WTC11 (cell line): ENCODE measurements around the gene SPAAR. TPM values are rescaled to one million over a fixed set of nuclear protein-coding genes. Genes with fewer than 3 reads are reported as not detected.

Experiments
- ATAC-seq: fragments of 200-7000 bp; cut with Tn5 transposase; 2 replicates; pipeline ENCODE4 v1.10.0; 2021; ENCODE audit warnings: mild to moderate bottlenecking, moderate library complexity
- CTCF ChIA-PET: fragments of 300-600 bp; sonication (Branson Sonifier 250); formaldehyde crosslinking; loops from one replicate; lab custom pipeline; 2021; ENCODE audit warnings: antibody characterized with exemption; lab: Charles Lee
- POLR2A ChIA-PET: fragments of 350-600 bp; sonication (Branson Sonifier 250); formaldehyde crosslinking; loops from one replicate; lab custom pipeline; 2021; ENCODE audit warnings: antibody characterized with exemption; lab: Charles Lee
- DNase-seq: peaks from one replicate; pipeline ENCODE4 v3.0.0; 2021; ENCODE audit warnings: low spot score
- H3K27ac Mint-ChIP-seq: 2 replicates; pipeline ENCODE4 v1.8.0; 2021; ENCODE audit warnings: mixed read lengths
- H3K27me3 Mint-ChIP-seq: 2 replicates; pipeline ENCODE4 v1.8.0; 2021; ENCODE audit warnings: low read depth, mild to moderate bottlenecking, moderate library complexity, mixed read lengths
- H3K36me3 Mint-ChIP-seq: 2 replicates; pipeline ENCODE4 v1.8.0; 2021; ENCODE audit warnings: mixed read lengths
- H3K4me1 Mint-ChIP-seq: 2 replicates; pipeline ENCODE4 v1.8.0; 2022; ENCODE audit warnings: mixed read lengths
- H3K4me3 Mint-ChIP-seq: 2 replicates; pipeline ENCODE4 v1.8.0; 2021; ENCODE audit warnings: mild to moderate bottlenecking, moderate library complexity, mixed read lengths
- H3K9me3 Mint-ChIP-seq: 2 replicates; pipeline ENCODE4 v1.8.0; 2021; ENCODE audit warnings: mixed read lengths
- CBFB ChIP-seq: sonication (generic); formaldehyde crosslinking; IDR thresholded peaks from 2 replicates; pipeline ENCODE4 v1.8.1; 2022; ENCODE audit warnings: mild to moderate bottlenecking, low read depth, missing genetic modification reagents
- CREM ChIP-seq: sonication (generic); formaldehyde crosslinking; IDR thresholded peaks from 2 replicates; pipeline ENCODE4 v1.8.1; 2022; ENCODE audit warnings: mild to moderate bottlenecking, missing genetic modification reagents, moderate library complexity
- E2F4 ChIP-seq: sonication (generic); formaldehyde crosslinking; IDR thresholded peaks from 2 replicates; pipeline ENCODE4 v1.8.1; 2022; ENCODE audit warnings: low read depth, mild to moderate bottlenecking, moderate library complexity, missing genetic modification reagents, borderline replicate concordance
- ESRRA ChIP-seq: sonication (generic); formaldehyde crosslinking; IDR thresholded peaks from 2 replicates; pipeline ENCODE4 v1.8.1; 2022; ENCODE audit warnings: mild to moderate bottlenecking, missing genetic modification reagents, borderline replicate concordance
- FOXP4 ChIP-seq: sonication (generic); formaldehyde crosslinking; IDR thresholded peaks from 2 replicates; pipeline ENCODE4 v1.8.0; 2022; ENCODE audit warnings: mild to moderate bottlenecking, missing genetic modification reagents
- GRHL2 ChIP-seq: fragments of 250-450 bp; sonication (Bioruptor Pico); IDR thresholded peaks from 2 replicates; pipeline ENCODE4 v1.8.0; 2022; ENCODE audit warnings: mild to moderate bottlenecking, moderate library complexity; ENCODE audit not compliant: insufficient replicate concordance, severe bottlenecking
- JAZF1 ChIP-seq: fragments of 250-450 bp; sonication (Bioruptor Pico); IDR thresholded peaks from 2 replicates; pipeline ENCODE4 v1.9.0; 2021; ENCODE audit warnings: moderate library complexity, mild to moderate bottlenecking, inconsistent platforms
- JUN ChIP-seq: sonication (generic); formaldehyde crosslinking; IDR thresholded peaks from 2 replicates; pipeline ENCODE4 v1.8.0; 2023; ENCODE audit warnings: mild to moderate bottlenecking, missing genetic modification reagents
- KAT7 ChIP-seq: sonication (generic); formaldehyde crosslinking; IDR thresholded peaks from 2 replicates; pipeline ENCODE4 v1.8.1; 2023; ENCODE audit warnings: missing genetic modification reagents, mild to moderate bottlenecking, borderline replicate concordance
- MAX ChIP-seq: sonication (generic); formaldehyde crosslinking; IDR thresholded peaks from 2 replicates; pipeline ENCODE4 v1.8.0; 2022; ENCODE audit warnings: mild to moderate bottlenecking, missing genetic modification reagents
- MXD4 ChIP-seq: fragments of 250-450 bp; sonication (Bioruptor Pico); IDR thresholded peaks from 2 replicates; pipeline ENCODE4 v1.8.0; 2021; ENCODE audit warnings: mild to moderate bottlenecking, moderate library complexity, borderline replicate concordance
- NFE2L1 ChIP-seq: sonication (generic); formaldehyde crosslinking; IDR thresholded peaks from 2 replicates; pipeline ENCODE4 v1.8.1; 2023; ENCODE audit warnings: missing genetic modification reagents
- NR3C1 ChIP-seq: sonication (generic); formaldehyde crosslinking; conservative IDR thresholded peaks from 2 replicates; pipeline ENCODE4 v1.8.1; 2023; ENCODE audit warnings: low read depth, mild to moderate bottlenecking, missing genetic modification reagents
- PRRX2 ChIP-seq: fragments of 250-450 bp; sonication (Bioruptor Pico); IDR thresholded peaks from 2 replicates; pipeline ENCODE4 v1.8.0; 2021; ENCODE audit warnings: mild to moderate bottlenecking
- TCF7 ChIP-seq: sonication (generic); formaldehyde crosslinking; IDR thresholded peaks from 2 replicates; pipeline ENCODE4 v1.8.0; 2022; ENCODE audit warnings: mild to moderate bottlenecking, low read depth, missing genetic modification reagents, moderate library complexity
- TEAD1 ChIP-seq: sonication (generic); formaldehyde crosslinking; IDR thresholded peaks from 2 replicates; pipeline ENCODE4 v1.8.0; 2022; ENCODE audit warnings: mild to moderate bottlenecking, missing genetic modification reagents
- ZNF416 ChIP-seq: fragments of 250-450 bp; sonication (Bioruptor Pico); IDR thresholded peaks from 2 replicates; pipeline ENCODE4 v1.9.0; 2021; ENCODE audit warnings: mild to moderate bottlenecking, inconsistent platforms
- ZNF423 ChIP-seq: fragments of 250-450 bp; sonication (Bioruptor Pico); IDR thresholded peaks from 2 replicates; pipeline ENCODE4 v2.1.2; 2022; ENCODE audit warnings: mild to moderate bottlenecking, moderate library complexity
- total RNA-seq: library from RNA; stranded (reverse); gene quantifications from 3 replicates; pipeline ENCODE4 v1.2.3, GENCODE V29; 2021
- TF ChIP-seq, protein P1 (sequence below): sonication (generic); formaldehyde crosslinking; IDR thresholded peaks from 2 replicates; pipeline ENCODE4 v1.8.0; 2022; ENCODE audit warnings: missing genetic modification reagents
- TF ChIP-seq, protein P2 (sequence below): sonication (generic); formaldehyde crosslinking; IDR thresholded peaks from 2 replicates; pipeline ENCODE4 v1.8.1; 2023; ENCODE audit warnings: mild to moderate bottlenecking, missing genetic modification reagents, moderate library complexity
- TF ChIP-seq, protein P3 (sequence below): fragments of 250-450 bp; sonication (Bioruptor Pico); IDR thresholded peaks from 2 replicates; pipeline ENCODE4 v1.9.0; 2021; ENCODE audit warnings: mild to moderate bottlenecking, borderline replicate concordance
- TF ChIP-seq, protein P4 (sequence below): sonication (generic); formaldehyde crosslinking; IDR thresholded peaks from 2 replicates; pipeline ENCODE4 v1.8.1; 2022; ENCODE audit warnings: missing genetic modification reagents, borderline replicate concordance

The SPAAR gene
- total RNA-seq, 1 experiment from 2014 or later: 0.33 TPM

DNA sequence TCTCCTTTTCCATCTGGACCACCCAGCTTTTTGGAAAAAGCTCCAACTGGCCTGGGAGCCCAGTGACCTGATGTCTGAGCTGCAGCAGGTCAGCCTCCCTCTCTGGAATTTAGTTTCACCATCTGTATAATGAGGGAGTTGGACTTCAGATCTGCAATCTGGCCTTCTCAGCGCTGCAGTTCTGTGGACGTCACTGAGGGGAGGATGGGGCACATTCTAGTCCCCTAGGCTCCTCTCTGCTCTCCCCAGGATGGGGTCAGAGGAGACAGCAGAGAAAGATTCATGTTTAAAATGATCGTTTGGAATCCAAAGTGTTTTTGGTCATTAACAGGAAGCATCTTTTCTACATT lies 49.3 kb upstream of the SPAAR start (continued):
- TF ChIP-seq MAX: no peak
- TF ChIP-seq NR3C1 (CRISPR knock-in tag): no peak
- no peak for TF ChIP-seq TEAD1 (CRISPR knock-in tag)
- TF ChIP-seq ZNF416 (CRISPR knock-in tag): no peak
- no peak for TF ChIP-seq JUN
- no peak for TF ChIP-seq ESRRA (CRISPR knock-in tag)
- TF ChIP-seq, protein P1, sequence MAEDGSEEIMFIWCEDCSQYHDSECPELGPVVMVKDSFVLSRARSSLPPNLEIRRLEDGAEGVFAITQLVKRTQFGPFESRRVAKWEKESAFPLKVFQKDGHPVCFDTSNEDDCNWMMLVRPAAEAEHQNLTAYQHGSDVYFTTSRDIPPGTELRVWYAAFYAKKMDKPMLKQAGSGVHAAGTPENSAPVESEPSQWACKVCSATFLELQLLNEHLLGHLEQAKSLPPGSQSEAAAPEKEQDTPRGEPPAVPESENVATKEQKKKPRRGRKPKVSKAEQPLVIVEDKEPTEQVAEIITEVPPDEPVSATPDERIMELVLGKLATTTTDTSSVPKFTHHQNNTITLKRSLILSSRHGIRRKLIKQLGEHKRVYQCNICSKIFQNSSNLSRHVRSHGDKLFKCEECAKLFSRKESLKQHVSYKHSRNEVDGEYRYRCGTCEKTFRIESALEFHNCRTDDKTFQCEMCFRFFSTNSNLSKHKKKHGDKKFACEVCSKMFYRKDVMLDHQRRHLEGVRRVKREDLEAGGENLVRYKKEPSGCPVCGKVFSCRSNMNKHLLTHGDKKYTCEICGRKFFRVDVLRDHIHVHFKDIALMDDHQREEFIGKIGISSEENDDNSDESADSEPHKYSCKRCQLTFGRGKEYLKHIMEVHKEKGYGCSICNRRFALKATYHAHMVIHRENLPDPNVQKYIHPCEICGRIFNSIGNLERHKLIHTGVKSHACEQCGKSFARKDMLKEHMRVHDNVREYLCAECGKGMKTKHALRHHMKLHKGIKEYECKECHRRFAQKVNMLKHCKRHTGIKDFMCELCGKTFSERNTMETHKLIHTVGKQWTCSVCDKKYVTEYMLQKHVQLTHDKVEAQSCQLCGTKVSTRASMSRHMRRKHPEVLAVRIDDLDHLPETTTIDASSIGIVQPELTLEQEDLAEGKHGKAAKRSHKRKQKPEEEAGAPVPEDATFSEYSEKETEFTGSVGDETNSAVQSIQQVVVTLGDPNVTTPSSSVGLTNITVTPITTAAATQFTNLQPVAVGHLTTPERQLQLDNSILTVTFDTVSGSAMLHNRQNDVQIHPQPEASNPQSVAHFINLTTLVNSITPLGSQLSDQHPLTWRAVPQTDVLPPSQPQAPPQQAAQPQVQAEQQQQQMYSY: no peak
- no peak for TF ChIP-seq CBFB (CRISPR knock-in tag)
- TF ChIP-seq JAZF1 (CRISPR knock-in tag): no peak
- TF ChIP-seq NFE2L1 (CRISPR knock-in tag): no peak
- no peak for TF ChIP-seq PRRX2
- no peak for TF ChIP-seq TCF7
- TF ChIP-seq MXD4 (CRISPR knock-in tag): no peak

DNA sequence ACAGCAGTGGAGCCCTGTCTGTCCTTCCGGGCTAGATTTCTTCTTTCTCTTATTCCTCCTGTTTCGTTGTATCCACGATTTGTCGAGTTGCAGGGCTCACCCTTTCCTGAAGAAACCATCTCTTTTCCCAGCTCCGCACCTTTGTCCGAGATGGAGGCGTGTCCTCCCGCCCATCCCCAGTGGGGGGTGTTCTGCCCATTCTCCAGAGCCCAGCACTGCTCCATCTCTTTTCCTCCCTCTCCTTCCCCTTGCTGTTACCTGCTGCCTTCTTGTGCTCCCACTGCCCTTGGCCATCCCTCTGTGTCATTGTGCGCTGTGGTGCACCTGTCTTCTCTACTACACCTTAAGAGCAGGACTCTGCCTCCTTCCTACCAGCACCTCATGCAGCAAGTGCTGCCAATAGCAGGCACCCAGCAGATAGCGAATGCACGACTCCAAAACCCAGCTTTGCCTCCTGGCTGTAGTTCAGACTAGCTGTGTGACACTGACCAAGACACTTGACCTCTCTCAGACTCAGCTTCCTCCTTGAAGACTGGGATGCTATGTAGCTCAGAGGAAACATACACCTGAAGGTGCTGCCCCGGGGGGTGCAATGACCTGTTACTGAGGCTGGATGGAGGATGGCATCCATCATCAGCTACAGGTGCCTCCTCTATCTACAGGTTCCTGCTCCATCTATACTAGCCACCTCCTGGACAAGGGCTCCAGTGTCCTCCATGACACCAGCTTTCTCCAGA lies 48.0 kb upstream of the SPAAR start:
- no peak overlapping the region for H3K27ac Mint-ChIP-seq
- H3K36me3 Mint-ChIP-seq: no peaks in the 10 kb centered on the region
- H3K4me3 Mint-ChIP-seq: no peak overlapping the region
- DNase-seq (no peak), ATAC-seq (0 out of 2 replicates have a peak, but pooled peaks have one; percentile 19)
- H3K27me3 Mint-ChIP-seq: peaks cover 17% of the 10 kb centered on the region
- ChIA-PET POLR2A (no interaction called here), CTCF (interaction anchor here (1.1 to 5.1 kb wide), 5 partner anchors 21 to 71 kb away, joined by 3 to 22 read pairs (median 4); partner anchors contain the start of genes FAM221B, HINT2 and TMEM8B)
- H3K9me3 Mint-ChIP-seq: no peaks in the 10 kb centered on the region
- H3K4me1 Mint-ChIP-seq: peaks cover 5% of the 10 kb centered on the region
- TF ChIP-seq E2F4 (CRISPR knock-in tag): no peak
- TF ChIP-seq, protein P2, sequence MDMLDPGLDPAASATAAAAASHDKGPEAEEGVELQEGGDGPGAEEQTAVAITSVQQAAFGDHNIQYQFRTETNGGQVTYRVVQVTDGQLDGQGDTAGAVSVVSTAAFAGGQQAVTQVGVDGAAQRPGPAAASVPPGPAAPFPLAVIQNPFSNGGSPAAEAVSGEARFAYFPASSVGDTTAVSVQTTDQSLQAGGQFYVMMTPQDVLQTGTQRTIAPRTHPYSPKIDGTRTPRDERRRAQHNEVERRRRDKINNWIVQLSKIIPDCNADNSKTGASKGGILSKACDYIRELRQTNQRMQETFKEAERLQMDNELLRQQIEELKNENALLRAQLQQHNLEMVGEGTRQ (CRISPR knock-in tag): no peak
- TF ChIP-seq, protein P3, sequence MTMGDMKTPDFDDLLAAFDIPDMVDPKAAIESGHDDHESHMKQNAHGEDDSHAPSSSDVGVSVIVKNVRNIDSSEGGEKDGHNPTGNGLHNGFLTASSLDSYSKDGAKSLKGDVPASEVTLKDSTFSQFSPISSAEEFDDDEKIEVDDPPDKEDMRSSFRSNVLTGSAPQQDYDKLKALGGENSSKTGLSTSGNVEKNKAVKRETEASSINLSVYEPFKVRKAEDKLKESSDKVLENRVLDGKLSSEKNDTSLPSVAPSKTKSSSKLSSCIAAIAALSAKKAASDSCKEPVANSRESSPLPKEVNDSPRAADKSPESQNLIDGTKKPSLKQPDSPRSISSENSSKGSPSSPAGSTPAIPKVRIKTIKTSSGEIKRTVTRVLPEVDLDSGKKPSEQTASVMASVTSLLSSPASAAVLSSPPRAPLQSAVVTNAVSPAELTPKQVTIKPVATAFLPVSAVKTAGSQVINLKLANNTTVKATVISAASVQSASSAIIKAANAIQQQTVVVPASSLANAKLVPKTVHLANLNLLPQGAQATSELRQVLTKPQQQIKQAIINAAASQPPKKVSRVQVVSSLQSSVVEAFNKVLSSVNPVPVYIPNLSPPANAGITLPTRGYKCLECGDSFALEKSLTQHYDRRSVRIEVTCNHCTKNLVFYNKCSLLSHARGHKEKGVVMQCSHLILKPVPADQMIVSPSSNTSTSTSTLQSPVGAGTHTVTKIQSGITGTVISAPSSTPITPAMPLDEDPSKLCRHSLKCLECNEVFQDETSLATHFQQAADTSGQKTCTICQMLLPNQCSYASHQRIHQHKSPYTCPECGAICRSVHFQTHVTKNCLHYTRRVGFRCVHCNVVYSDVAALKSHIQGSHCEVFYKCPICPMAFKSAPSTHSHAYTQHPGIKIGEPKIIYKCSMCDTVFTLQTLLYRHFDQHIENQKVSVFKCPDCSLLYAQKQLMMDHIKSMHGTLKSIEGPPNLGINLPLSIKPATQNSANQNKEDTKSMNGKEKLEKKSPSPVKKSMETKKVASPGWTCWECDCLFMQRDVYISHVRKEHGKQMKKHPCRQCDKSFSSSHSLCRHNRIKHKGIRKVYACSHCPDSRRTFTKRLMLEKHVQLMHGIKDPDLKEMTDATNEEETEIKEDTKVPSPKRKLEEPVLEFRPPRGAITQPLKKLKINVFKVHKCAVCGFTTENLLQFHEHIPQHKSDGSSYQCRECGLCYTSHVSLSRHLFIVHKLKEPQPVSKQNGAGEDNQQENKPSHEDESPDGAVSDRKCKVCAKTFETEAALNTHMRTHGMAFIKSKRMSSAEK (CRISPR knock-in tag): no peak
- TF ChIP-seq ZNF423 (CRISPR knock-in tag): no peak
- no peak for TF ChIP-seq KAT7 (CRISPR knock-in tag)
- no peak for TF ChIP-seq MXD4 (CRISPR knock-in tag)
- TF ChIP-seq GRHL2 (CRISPR knock-in tag): no peak
- TF ChIP-seq, protein P4, sequence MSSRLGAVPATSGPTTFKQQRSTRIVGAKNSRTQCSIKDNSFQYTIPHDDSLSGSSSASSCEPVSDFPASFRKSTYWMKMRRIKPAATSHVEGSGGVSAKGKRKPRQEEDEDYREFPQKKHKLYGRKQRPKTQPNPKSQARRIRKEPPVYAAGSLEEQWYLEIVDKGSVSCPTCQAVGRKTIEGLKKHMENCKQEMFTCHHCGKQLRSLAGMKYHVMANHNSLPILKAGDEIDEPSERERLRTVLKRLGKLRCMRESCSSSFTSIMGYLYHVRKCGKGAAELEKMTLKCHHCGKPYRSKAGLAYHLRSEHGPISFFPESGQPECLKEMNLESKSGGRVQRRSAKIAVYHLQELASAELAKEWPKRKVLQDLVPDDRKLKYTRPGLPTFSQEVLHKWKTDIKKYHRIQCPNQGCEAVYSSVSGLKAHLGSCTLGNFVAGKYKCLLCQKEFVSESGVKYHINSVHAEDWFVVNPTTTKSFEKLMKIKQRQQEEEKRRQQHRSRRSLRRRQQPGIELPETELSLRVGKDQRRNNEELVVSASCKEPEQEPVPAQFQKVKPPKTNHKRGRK (CRISPR knock-in tag): no peak
- no peak for TF ChIP-seq FOXP4 (CRISPR knock-in tag)
- TF ChIP-seq CREM (CRISPR knock-in tag): no peak
- TF ChIP-seq ESRRA (CRISPR knock-in tag): no peak
